IMR-90 (cell line): Measurements from ENCODE around the gene ENDOU.

Source experiments
- CEBPB ChIP-seq: IDR thresholded peaks from 2 replicates; pipeline ENCODE4 v1.6.1; 2012; ENCODE audit warnings: low read depth, low read length, improper control_type of control experiment
- CHD1 ChIP-seq: IDR thresholded peaks from 2 replicates; pipeline ENCODE4 v1.6.1; 2012; ENCODE audit warnings: low read depth, low read length, improper control_type of control experiment
- CTCF ChIP-seq: conservative IDR thresholded peaks from 2 replicates; pipeline ENCODE4 v1.5.1; 2012; ENCODE audit warnings: mild to moderate bottlenecking, low read depth, low read length, improper control_type of control experiment
- ELK1 ChIP-seq: fragments of 150-350 bp; IDR thresholded peaks from 2 replicates; pipeline ENCODE4 v1.6.1; 2016; ENCODE audit warnings: low read depth, mild to moderate bottlenecking, low read length, moderate library complexity, borderline replicate concordance
- FOS ChIP-seq: fragments of 150-350 bp; IDR thresholded peaks from 2 replicates; pipeline ENCODE4 v1.6.1; 2016; ENCODE audit warnings: low read depth, low read length
- MAFK ChIP-seq: IDR thresholded peaks from 2 replicates; pipeline ENCODE4 v1.6.1; 2012; ENCODE audit warnings: low read depth, low read length, improper control_type of control experiment
- MAZ ChIP-seq: IDR thresholded peaks from 2 replicates; pipeline ENCODE4 v1.6.1; 2012; ENCODE audit warnings: low read depth, mild to moderate bottlenecking, low read length, improper control_type of control experiment, moderate library complexity, borderline replicate concordance
- MXI1 ChIP-seq: IDR thresholded peaks from 2 replicates; pipeline ENCODE4 v1.6.1; 2012; ENCODE audit warnings: low read depth, mild to moderate bottlenecking, low read length, moderate library complexity, borderline replicate concordance
- POLR2A ChIP-seq: IDR thresholded peaks from 2 replicates; pipeline ENCODE4 v1.6.1; 2012; ENCODE audit warnings: mild to moderate bottlenecking, low read depth, low read length
- RAD21 ChIP-seq: IDR thresholded peaks from 2 replicates; pipeline ENCODE4 v1.6.1; 2012; ENCODE audit warnings: low read length, improper control_type of control experiment
- RCOR1 ChIP-seq: IDR thresholded peaks from 2 replicates; pipeline ENCODE4 v1.6.1; 2012; ENCODE audit warnings: mild to moderate bottlenecking, low read length, improper control_type of control experiment; ENCODE audit not compliant: insufficient replicate concordance
- RFX5 ChIP-seq: IDR thresholded peaks from 2 replicates; pipeline ENCODE4 v1.8.0; 2012; ENCODE audit warnings: low read depth, mild to moderate bottlenecking, low read length, moderate library complexity
- SMC3 ChIP-seq: fragments of 150-350 bp; IDR thresholded peaks from 2 replicates; pipeline ENCODE4 v1.6.1; 2016; ENCODE audit warnings: low read depth, mild to moderate bottlenecking, antibody characterized with exemption, low read length, moderate library complexity
- TF ChIP-seq, protein P1 (sequence below): fragments of 150-350 bp; IDR thresholded peaks from 2 replicates; pipeline ENCODE4 v1.6.1; 2017; ENCODE audit warnings: mild to moderate bottlenecking, antibody characterized with exemption, low read length, low read depth

DNA sequence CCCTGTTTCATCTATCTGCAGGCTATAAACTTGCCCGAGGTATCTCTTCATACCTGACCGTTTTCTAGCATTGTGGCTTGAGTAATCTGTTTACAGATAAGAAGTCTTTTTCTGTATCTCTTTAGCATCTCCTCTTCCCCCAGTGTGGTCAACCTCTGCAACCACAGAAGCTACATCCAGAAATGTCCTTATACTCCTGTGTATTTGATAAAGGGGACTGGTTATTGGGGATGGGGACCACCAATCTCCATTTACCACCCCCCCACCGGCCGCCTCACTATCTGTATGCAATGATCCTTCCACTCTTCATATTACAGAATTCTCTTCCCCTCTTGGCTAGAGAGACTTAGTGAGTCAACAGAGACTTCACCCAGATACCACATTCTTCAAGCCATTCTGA is 16.1 kb downstream of the ENDOU start:
- TF ChIP-seq CTCF (no peak), POLR2A (no peak), MAFK (no peak), RFX5 (no peak), MXI1 (no peak), CHD1 (no peak), RCOR1 (no peak), ELK1 (no peak), FOS (no peak), SMC3 (no peak), RAD21 (no peak), MAZ (no peak), CEBPB (no peak)
- TF ChIP-seq, protein P1, sequence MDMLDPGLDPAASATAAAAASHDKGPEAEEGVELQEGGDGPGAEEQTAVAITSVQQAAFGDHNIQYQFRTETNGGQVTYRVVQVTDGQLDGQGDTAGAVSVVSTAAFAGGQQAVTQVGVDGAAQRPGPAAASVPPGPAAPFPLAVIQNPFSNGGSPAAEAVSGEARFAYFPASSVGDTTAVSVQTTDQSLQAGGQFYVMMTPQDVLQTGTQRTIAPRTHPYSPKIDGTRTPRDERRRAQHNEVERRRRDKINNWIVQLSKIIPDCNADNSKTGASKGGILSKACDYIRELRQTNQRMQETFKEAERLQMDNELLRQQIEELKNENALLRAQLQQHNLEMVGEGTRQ, result no peak
